B cell (primary cell): Measurements from ENCODE around the gene EML1. TPM values are rescaled to one million over a fixed set of nuclear protein-coding genes. Genes with fewer than 3 reads are reported as not detected.

Experiments used
- ATAC-seq: fragments of 200-7000 bp; cut with Tn5 transposase; one replicate; pipeline ENCODE4 v1.10.0; 2021; ENCODE audit warnings: low read depth, mild to moderate bottlenecking, moderate number of reproducible peaks, moderate library complexity
- CTCF ChIA-PET: fragments of 350-600 bp; sonication (Branson Sonifier 250); formaldehyde crosslinking; loops from one replicate; lab custom pipeline; 2021; ENCODE audit warnings: antibody characterized with exemption, inconsistent platforms; lab: Charles Lee
- POLR2A ChIA-PET: fragments of 350-600 bp; sonication (Branson Sonifier 250); formaldehyde crosslinking; loops from one replicate; lab custom pipeline; 2021; ENCODE audit warnings: antibody characterized with exemption; lab: Charles Lee
- DNase-seq: peaks from one replicate; pipeline ENCODE4 v3.0.0; 2013
- H2AFZ ChIP-seq: 2 replicates; pipeline ENCODE4 v1.6.1; 2012; ENCODE audit warnings: mild to moderate bottlenecking, low read depth, low read length; ENCODE audit not compliant: insufficient read depth, poor library complexity, severe bottlenecking
- H3K27ac ChIP-seq, 2 donors: 1 replicate in 1 of 2; 2 replicates in 1 of 2; pipeline ENCODE4 v1.5.1; 2012 to 2013; ENCODE audit warnings: low read length in 2 of 2, mild to moderate bottlenecking in 2 of 2, moderate library complexity in 1 of 2
- H3K27me3 ChIP-seq, 4 experiments: fragments of 200-600 bp in 1 of 4; sonication (generic) in 1 of 4; replicated peaks in 1 of 4; 1 replicate in 2 of 4; 2 replicates in 2 of 4; pipeline versions ENCODE4 v1.6.1 to v1.7.0; 2013 to 2016; ENCODE audit warnings: low read length in 3 of 4, mild to moderate bottlenecking in 2 of 4, mixed read lengths in 1 of 4, moderate library complexity in 1 of 4; ENCODE audit not compliant: insufficient read depth in 4 of 4, control insufficient read depth in 3 of 4; ENCODE audit errors: control extremely low read depth in 1 of 4
- H3K36me3 ChIP-seq, 2 experiments: replicated peaks in 1 of 2; 1 replicate in 1 of 2; 2 replicates in 1 of 2; pipeline versions ENCODE4 v1.6.1 to v1.7.1; 2013; ENCODE audit warnings: low read length in 1 of 2; ENCODE audit not compliant: insufficient read depth in 2 of 2, control insufficient read depth in 1 of 2; ENCODE audit errors: control extremely low read depth in 1 of 2, extremely low read depth in 1 of 2
- H3K4me1 ChIP-seq, 2 donors: fragments of 200-600 bp in 1 of 2; sonication (generic) in 1 of 2; 1 replicate in 1 of 2; 2 replicates in 1 of 2; pipeline versions ENCODE4 v1.5.1 to v1.6.1; 2013 to 2017; ENCODE audit warnings: low read length in 2 of 2; ENCODE audit not compliant: control insufficient read depth in 2 of 2, insufficient read depth in 2 of 2
- H3K4me2 ChIP-seq: replicated peaks from 2 replicates; pipeline ENCODE3; 2012; ENCODE audit warnings: mild to moderate bottlenecking, low read depth, low read length; ENCODE audit not compliant: poor library complexity, severe bottlenecking
- H3K4me3 ChIP-seq, 5 experiments: fragments of 200-600 bp in 1 of 5; sonication (generic) in 1 of 5; 1 replicate in 3 of 5; 2 replicates in 2 of 5; pipeline versions ENCODE4 v1.5.1 to v1.7.0; 2011 to 2016; ENCODE audit warnings: low read length in 4 of 5, mild to moderate bottlenecking in 4 of 5, low read depth in 2 of 5, control low read depth in 1 of 5, moderate library complexity in 1 of 5; ENCODE audit not compliant: insufficient read depth in 1 of 5; ENCODE audit errors: control extremely low read depth in 1 of 5, extremely low read depth in 1 of 5
- H3K79me2 ChIP-seq: fragments of 200-600 bp; sonication (generic); one replicate; pipeline ENCODE4 v1.6.0; 2016; ENCODE audit warnings: low read length; ENCODE audit not compliant: control insufficient read depth, insufficient read depth
- H3K9ac ChIP-seq: fragments of 200-600 bp; sonication (generic); 2 replicates; pipeline ENCODE4 v1.6.1; 2017; ENCODE audit warnings: mild to moderate bottlenecking, low read length, moderate library complexity
- H3K9me3 ChIP-seq, 3 donors: one replicate each; pipeline versions ENCODE4 v1.6.1 to v1.7.1; 2013; ENCODE audit warnings: low read length in 2 of 3; ENCODE audit not compliant: control insufficient read depth in 2 of 3, insufficient read depth in 1 of 3; ENCODE audit errors: control extremely low read depth in 1 of 3
- H4K20me1 ChIP-seq: 2 replicates; pipeline ENCODE4 v1.6.0; 2012; ENCODE audit warnings: mild to moderate bottlenecking, low read length; ENCODE audit not compliant: insufficient read depth, control insufficient read depth, poor library complexity, severe bottlenecking
- H3K27ac Mint-ChIP-seq: one replicate; pipeline ENCODE4 v1.8.0; 2021; ENCODE audit warnings: mixed read lengths
- H3K27me3 Mint-ChIP-seq: one replicate; pipeline ENCODE4 v1.8.0; 2021; ENCODE audit warnings: mixed read lengths
- H3K4me1 Mint-ChIP-seq: one replicate; pipeline ENCODE4 v1.8.0; 2021; ENCODE audit warnings: mixed read lengths
- H3K4me3 Mint-ChIP-seq: one replicate; pipeline ENCODE4 v1.8.0; 2021; ENCODE audit warnings: mixed read lengths
- H3K9me3 Mint-ChIP-seq: one replicate; pipeline ENCODE4 v1.8.0; 2022; ENCODE audit warnings: mixed read lengths; ENCODE audit not compliant: insufficient read depth
- CTCF ChIP-seq: fragments of 200-600 bp; IDR thresholded peaks from one replicate; pipeline ENCODE4 v1.8.0; 2022; ENCODE audit warnings: antibody characterized with exemption, mild to moderate bottlenecking
- EZH2 ChIP-seq: IDR thresholded peaks from 2 replicates; pipeline ENCODE4 v1.6.1; 2012; ENCODE audit warnings: borderline replicate concordance, low read depth, mild to moderate bottlenecking, moderate library complexity, low read length; ENCODE audit not compliant: insufficient read depth, poor library complexity, severe bottlenecking
- WGBS: methylation state at CpG from one replicate; pipeline ENCODE4 v1.1.5; 2013; ENCODE audit warnings: missing lambda C conversion rate; ENCODE audit not compliant: insufficient coverage; 5-methylcytosine and 5-hydroxymethylcytosine counted together
- intact Hi-C: fragments of 100-400 bp; cut with micrococcal nuclease; formaldehyde crosslinking; loops from one replicate; pipeline ENCODE4 v1.10.0; 2022
- polyA plus RNA-seq: library from polyadenylated mRNA; depleted of rRNA; stranded (reverse); fragments of >200 nt; gene quantifications from 2 replicates; pipeline ENCODE4 v1.2.3, GENCODE V29; 2012
- total RNA-seq, 2 donors: library from RNA; stranded (reverse); fragments of 120-200 nt in 1 of 2; gene quantifications; 1 replicate in 1 of 2; 2 replicates in 1 of 2; pipeline versions ENCODE4 v1.2.3 to v1.2.4, GENCODE V29; 2013 to 2022

The EML1 gene
- total and polyA plus RNA-seq, 2 donors (not counting 1 experiment from before 2014, with no cell fraction given) = not detected

- Histone ChIP-seq H3K4me2 (no peak overlapping the region), H3K9ac (no peak overlapping the region), H3K4me3 (no peak overlapping the region), H3K36me3 (no peaks in the 10 kb centered on the region), H2AFZ (no peak overlapping the region), H3K79me2 (no peaks in the 10 kb centered on the region), H3K4me1 (peaks cover 0 to 6% of the 10 kb centered on the region in 2 donors), H3K9me3 (no peaks in the 10 kb centered on the region), H3K27me3 (peaks cover 0 to 39% (median 3%) of the 10 kb centered on the region in 4 experiments), H3K27ac (no peak overlapping the region), H4K20me1 (no peaks in the 10 kb centered on the region)
- POLR2A ChIA-PET = no interaction called here
- peaks cover 10% of the 10 kb centered on the region for H3K4me1 Mint-ChIP-seq
- peaks cover 45% of the 10 kb centered on the region for H3K27me3 Mint-ChIP-seq
- DNase-seq (no peak), ATAC-seq (no peak)
- WGBS = 93% methylated on average over 4 of the region's 11 CpGs
- no peak overlapping the region for H3K4me3 Mint-ChIP-seq
- CTCF ChIA-PET = no interaction called here
- TF ChIP-seq CTCF (no peak), EZH2 (no peak)
- no peak overlapping the region for H3K27ac Mint-ChIP-seq
- no peaks in the 10 kb centered on the region for H3K9me3 Mint-ChIP-seq
- intact Hi-C loops = no loop called here
These were observed 42.3 kb upstream of the EML1 start for GRCh38 chr14:99750746-99751450.
